IPS-11a (cell line): Measurements from ENCODE around the gene PRKCA.
"Not testable (repeated sequence)": the region's sequence is repeated elsewhere in the genome, so short reads cannot be mapped to it uniquely, and the experiment has no call there.

Experiments
- H3K4me3 ChIP-seq: one replicate; pipeline ENCODE4 v1.5.1; 2013; ENCODE audit warnings: low read depth, low read length, control low read depth

PRKCA gene

DNA sequence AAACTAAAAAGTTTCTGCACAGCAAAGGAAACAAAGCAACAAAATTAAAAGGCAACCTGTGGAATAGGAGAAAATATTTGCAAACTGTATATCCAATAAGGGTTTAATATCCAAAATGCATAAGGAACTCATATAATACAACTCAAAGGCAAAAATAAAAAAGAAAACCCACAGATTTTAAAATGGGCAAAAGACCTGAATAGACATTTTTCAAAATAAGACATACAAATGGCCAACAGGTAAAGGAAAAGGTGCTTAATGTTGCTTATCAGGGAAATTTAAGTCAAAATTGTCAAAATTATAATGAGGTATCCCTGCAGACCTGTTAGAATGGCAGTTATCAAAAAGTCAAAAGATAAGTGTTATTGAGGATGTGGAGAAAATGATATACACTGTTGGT, 399.0 kb downstream of the PRKCA start:
- H3K4me3 ChIP-seq: no peak overlapping the region

DNA sequence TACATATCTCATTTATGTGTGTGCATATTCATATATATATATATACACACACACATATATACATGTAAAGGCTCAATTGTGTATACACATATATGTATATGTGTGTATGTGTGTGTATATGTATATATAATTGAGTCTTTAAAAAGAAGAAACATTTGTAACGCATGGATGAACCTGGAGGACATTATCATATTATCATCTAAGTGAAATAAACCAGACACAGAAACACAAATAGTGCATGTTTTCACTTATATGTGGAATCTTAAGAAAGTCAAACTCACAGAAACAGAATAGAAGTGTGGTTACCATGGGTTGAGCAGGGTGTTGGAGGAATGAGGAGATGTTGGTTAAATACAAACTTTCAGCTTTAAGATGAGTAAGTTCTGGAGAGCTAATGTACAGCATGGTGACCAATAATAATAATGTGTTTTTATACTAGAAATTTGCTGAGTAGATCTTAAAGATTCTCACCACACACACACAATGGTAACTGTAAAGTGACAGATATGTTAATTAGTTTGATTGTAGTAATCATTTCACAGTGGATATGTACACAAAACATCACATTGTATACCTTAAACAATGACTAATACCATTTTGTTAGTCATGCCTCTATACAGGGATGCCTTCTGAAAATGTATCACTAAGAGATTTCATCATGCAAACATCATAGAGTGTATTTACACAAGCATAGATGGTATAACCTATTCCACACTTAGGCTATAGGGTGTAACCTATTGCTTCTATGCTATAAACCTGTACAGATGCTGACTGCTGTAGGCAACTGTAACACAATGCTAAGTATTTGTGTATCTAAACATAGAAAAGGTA, 399.9 kb downstream of the PRKCA start:
- H3K4me3 ChIP-seq: no peak overlapping the region

DNA sequence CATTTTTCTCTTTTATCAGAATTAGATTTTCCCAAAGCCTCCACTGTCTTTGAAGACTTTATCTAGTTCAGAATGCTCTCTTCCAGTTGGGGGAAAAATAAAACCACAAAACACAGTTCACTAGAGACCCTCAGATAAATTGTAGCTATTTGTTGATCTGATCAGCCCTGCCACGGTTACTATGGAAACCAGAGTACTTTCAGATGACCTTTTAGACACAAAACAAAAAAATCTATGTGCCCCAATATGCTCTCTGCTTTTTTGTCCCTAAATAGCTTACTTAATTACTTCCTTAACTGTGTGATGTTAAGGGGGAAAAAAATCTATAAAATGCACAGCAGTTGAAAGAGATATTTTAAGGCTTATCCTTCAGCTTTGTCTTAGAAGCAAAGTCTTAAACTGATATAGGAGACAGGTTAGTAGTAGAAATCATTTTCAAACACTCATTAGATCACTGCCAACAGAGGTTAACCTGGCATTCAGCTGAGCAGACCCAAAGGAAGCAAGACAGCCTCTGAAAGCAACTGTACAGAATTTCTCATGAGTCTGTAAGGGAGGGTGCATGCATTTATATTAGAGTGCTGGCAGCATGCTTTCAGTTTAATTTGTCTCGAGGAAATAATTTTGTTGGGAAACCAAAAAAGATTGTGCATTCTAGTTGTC, 402.6 kb downstream of the PRKCA start:
- H3K4me3 ChIP-seq: no peak overlapping the region

DNA sequence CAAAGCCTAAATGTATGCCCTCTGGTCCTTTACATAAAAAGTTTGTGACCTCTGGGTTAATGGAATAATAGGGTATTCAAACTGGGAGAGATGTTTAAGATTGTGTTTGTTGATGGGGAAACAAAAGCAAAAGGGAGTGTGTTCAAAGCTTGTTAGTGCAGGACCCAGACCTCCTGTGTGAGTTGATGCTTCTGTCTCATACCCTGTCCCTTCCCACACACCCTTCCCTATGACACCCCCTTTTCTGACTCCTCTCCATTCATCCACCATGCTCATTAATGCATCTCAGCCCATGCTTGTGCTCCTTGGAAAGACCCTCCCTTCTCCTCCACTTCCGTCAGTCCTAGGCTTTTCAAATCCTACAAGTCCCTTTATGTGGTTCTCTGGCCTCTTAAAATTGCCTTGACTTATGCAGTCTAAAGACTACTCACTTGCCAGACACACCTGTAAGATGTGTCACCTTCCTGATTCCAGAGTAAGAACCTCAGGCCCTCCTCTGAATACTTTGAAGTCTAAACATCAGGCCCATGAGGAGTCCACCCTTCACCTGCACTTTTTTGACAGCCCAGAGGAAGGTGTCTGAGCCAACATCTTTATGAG, 404.5 kb downstream of the PRKCA start:
- H3K4me3 ChIP-seq: no peak overlapping the region

DNA sequence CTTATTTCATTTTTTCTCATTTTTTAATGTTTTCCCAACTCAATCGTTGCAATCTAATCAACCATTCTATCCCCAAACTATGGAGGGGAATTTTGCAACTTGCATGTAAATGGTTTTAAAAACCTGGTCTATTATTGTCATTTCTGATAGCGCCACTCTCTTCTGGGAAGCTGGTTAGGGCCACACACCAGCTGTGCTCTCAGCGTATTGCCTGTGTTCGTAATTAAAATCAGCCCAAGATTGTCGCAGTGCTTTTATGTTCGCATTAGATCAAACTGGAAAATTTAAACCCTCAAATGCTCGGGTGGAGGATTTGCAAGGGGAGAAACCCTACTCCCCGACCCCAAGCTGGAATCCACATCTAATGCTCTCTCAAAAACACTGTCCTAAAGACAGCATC, 409.0 kb downstream of the PRKCA start:
- H3K4me3 ChIP-seq: no peak overlapping the region

DNA sequence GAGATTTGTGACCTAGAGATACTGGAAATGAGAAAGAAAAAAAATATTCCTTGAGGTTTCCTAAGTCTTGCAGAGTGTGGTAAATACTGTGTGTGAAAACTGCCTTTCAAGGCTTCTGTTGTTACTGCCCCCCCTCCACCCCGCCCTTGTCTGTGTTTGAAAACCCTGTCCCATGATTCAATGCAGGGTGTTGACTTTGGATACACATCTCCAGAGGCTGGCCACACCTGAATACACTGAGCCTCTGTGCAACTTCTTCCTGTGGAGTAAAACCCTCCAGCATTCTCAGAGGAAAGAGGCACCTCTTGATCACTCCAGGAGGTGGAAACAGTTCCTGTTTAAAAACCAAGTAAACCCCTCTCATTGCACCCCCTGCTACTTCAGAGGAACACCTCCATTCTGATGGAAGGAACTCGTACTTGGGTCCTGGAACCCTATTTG, 409.5 kb downstream of the PRKCA start:
- no peak overlapping the region for H3K4me3 ChIP-seq

DNA sequence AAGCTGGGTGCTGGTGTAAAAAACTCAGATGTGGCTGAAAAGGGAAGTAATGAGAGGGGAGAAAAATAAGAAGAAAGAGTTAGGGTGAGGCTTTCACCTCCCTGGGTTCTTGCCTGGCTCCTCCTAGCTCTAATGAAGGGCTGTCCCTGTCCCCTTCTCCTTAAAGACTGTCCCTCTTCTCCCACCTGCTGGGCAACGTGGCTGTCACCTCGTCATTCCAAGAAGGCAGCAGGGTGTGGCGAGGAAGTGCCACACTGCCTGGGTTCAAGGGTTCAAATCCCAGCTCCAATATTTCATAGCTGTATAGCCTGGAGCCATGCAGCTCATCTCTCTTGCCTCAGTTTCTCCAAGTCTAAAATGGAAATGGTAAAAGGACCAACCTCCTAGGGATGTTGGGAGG, 410.0 kb downstream of the PRKCA start:
- no peak overlapping the region for H3K4me3 ChIP-seq

DNA sequence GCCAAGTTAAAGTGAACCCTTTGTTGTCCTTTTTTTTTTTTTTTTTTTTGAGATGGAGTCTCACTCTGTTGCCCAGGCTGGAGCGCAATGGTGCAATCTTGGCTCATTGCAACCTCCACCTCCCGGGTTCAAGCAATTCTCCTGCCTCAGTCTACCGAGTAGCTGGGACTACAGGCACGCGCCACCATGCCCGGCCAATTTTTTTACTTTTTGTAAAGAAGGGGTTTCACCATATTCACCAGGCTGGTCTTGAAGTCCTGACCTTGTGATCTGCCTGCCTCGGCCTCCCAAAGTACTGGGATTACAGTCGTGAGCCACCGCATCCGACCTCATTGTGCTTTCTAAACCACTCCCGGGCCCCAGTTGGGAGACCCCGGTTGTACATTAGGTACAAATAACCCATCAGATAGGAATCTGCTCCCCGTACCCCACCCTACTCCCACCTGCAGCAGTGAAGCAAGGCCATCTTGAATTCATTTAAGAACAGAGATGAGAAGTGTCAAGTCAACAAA, 410.7 kb downstream of the PRKCA start:
- not testable (repeated sequence) for H3K4me3 ChIP-seq

DNA sequence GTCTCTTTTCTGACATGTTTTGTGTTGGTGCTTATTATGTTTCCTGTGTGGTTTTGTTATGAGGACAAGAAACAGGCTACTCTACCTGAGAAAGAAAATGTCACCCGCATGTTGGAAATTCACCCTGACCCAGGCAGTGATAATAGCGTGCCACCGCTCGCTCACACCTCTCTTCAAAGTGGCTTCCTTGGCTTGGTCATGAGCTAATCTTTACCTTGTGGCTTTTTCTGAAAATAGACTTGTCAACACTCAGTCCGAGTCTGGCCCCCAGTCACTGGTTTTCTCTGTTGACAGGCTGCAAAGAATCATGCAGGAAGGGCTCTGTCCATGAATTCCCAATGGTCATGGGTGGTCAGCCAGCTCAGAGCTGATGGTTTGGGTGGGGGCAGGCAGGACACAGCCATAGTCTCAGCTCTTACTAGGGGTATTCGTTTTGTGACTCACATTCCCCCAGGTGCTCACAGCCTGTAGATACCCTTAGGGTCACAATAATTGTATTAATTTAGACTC, 411.2 kb downstream of the PRKCA start:
- H3K4me3 ChIP-seq: no peak overlapping the region

DNA sequence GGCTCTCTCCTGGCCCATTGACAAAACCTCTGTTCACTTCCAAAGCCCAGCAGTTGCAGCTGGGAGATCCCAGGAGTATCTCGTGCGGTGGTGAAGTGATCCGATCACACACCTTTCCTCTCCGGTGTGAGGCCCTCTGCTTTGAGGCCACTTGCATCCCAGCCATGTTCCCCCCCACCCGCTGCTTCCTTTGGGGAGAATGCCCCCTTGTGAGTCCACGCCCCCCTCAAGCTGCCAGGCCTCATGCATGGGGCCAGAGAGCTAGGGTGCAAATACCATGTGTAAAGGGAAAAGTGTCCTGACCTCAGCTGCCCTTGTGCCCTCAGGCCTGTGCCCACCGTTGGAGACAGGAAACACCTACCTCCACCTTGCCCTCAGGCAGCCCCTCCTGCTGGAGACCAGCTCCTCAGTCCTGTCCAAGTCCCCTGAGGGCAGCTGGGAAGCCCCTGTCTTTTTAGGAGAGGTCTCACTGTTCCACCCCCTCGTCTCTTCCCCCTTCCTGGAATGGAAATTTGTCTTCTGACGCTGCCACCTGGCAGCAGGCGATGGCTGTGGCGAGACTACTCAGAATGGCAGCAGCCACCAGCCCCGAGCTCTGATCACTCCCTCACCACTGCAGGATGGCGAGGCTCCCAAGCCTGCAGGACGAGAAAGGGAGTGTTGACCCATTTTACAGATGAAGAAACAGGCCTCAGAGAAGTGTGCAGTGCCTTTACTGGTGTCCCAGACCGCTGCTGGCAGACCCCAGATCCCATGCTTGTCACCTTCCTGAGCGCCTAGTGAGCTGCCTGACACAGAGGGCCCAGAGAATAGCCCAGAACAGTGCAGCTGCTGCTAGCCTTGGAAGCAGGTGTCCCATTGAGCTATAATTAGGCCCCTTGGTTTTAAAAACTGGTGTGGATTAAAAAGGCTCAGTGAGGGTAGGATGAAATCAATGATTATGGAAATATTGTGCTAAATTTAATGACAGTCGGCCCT, 411.9 kb downstream of the PRKCA start:
- H3K4me3 ChIP-seq: no peak overlapping the region

DNA sequence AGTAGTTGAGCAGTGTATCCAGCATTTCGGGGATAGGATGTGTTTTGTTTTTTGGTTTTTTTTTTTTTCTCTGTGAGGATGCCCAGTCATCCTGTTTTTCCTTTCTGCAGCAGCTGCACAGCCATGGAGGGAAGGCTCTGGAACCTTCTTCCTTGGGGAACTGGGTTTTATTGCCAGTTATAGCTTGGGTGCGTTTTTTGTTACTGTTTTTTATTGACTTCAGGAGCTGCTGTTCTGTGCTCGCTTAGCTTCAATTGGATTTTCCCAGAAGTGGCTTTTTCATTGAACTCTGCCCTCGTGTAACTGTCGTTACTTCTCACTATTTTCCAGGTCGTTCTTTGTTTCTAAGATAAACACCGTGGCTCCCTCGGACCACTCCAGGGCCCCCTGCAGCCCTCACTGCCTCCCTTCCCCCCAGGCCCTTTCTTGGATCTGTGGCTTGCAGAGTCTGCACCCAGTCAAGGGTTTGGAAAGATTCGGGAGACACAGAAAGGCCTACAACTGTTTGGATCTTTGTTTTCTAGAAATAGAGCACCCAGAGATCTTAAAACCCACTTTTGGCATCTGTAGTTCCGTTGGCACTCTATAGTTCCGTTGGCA, 412.8 kb downstream of the PRKCA start:
- H3K4me3 ChIP-seq: no peak overlapping the region

DNA sequence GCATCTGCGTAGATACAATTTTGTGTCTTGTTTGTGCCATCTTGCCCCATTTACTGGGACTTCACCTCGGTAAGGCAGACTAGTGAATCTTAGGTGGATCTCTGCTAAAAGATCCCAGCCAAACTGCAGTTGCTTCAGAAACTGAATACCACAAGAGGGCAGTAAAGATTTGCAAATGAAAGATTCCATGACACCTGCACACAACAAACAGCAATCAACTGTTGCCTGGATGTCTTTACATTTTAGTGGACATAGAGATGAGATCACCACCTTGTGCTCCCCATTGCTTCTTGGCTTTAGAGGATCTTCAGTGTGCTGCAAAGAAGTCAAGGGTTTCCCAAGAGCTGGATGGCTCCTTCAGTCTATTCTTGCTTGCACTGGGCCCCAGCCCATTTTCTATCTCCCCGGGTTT, 413.3 kb downstream of the PRKCA start:
- H3K4me3 ChIP-seq: no peak overlapping the region

DNA sequence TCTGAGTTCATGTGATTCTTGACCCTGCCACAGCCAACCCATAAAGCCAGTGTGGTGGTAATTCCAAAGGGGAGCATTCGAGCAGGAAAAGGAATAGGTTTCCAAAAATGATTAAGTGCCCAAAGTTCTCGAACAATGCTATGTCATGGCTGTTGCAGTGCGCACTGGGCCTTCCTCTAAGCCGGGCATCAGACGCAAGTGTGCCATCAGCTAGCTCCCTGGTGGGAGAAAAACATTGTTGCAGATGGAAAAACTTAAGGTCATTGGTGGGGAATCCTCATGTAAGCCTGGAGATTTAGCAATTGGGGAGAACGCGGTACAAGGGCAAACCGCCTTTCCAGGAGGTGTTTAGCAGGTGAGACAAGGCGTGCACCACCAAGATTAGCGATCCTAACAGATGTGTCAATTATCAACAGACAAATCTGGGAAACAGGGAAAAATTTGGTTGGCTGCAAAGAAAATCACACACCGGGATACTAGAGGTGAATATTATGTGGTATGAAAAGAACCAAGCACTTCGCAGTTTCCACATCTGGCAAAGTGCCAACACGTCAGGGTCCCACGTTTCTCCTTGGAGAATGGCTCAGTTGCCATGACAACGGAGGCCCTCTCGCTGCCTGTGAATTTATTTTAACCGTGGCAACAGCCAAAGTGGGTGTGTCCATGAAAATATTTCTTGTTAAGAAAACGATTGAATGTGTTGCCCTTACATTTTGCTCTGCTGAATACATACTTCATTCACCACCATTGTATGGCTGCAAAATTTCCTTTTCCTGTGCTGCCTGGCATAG, 414.0 kb downstream of the PRKCA start:
- H3K4me3 ChIP-seq: no peak overlapping the region

DNA sequence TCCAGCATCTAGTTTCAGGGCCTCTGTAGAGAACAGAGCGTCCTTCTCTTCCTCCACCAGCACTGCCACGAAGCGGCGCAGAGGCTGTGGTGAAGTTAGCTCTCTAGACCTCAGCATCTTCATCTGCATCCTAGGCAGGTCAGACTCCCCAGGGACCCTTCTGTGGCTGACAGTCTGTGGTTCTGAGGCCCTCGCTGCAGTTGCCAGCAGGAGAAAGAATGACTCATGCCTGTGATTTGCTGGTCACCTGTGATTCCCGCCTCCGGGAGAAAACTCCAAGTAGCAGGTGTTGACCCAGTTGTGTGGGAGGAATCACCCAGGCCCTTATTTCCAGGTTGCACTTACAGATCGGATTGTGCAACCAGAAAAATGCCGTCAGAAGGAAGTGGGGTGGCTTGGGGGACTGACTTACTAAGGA, 415.2 kb downstream of the PRKCA start:
- H3K4me3 ChIP-seq: no peak overlapping the region

DNA sequence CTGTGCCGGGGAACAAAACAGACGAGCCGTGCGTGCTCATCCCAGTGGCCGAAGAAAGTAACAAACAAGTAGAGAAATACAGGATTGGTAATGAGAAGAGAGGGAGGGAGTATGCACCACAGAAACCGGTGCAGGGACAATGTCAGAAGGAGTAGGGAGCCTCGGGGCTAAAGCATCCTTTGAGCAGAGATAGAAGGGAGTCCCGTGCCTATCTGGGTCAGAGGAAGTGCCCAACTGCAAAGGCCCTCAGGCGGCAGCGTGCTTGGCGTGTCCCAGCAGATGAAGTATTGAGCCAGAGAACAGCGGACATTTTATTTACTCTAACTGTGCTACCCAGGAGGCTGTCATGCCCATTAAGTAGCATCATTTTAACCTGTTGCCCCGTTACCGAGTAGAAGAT, 417.6 kb downstream of the PRKCA start:
- no peak overlapping the region for H3K4me3 ChIP-seq

DNA sequence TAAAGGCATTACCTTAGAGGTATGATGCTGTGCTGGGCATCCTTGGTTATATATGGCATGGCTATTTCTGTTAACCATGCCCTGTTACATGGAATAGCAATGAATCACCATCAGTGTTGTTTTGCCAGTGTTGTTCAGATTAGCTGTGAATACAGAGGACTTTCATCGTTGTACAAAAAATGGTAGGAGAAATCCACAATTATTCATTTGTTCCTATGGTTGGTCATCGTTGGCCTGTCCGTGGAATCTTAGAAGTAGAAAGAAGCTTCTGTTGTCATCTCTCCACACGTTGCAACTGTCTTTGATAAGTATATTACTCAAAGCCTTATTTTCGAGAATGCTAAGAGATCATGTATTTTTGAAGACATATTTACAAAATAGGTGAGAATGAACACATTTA, 418.2 kb downstream of the PRKCA start:
- H3K4me3 ChIP-seq: no peak overlapping the region

DNA sequence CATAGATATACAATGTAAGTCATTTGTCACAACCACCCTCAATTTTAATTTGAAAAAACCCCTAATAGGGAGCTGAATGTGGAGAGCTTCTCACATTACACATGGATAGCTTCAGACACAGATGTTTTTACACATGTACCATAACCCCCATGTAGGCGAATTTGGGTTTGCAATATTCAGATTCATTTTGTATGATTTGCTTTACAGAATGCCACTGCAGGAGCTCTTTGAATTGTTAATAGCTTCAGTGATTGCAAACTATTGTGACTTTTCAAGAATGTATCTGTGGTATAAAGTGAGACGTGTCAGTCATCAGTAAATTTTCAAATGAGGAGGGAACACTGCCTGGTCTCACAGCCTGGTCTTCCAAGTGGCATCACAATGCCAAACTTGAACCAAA, 419.9 kb downstream of the PRKCA start:
- H3K4me3 ChIP-seq: no peak overlapping the region

DNA sequence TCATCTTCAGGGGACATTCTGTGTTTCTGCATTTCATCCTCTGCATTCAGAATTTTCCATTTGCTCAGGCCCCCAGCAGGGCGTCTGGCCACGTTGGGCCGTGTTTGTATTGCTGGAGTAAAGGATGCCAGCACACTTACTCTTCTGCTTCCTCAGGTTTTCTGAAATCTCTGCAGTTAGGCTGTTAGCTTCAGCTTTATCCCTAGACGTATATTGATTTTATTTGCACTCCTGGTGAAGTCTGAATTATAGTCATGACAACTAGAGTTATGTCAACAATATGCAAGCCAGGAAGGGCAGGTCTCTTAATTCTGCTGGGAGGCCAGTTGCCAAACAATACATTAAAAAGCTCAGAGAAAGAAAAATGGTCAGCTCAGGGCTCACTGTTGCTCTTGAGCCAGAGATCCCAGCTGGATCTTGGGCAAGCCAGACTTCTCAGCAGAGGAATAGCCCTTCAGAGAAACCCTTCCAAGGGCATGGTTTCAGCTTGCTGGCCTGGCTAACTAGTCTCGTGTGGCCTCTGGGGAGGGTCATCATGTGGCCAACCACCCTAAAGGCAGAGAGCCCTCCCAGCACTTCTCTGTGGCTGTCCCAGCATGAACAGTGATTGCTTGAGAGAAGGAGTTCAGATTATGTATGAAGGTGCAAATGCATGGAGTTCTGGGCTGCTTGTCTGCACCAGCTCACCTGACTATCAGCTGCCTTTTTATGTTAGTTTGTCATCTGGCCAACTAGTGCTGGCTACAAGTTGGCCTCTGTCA, 422.3 kb downstream of the PRKCA start:
- no peak overlapping the region for H3K4me3 ChIP-seq

DNA sequence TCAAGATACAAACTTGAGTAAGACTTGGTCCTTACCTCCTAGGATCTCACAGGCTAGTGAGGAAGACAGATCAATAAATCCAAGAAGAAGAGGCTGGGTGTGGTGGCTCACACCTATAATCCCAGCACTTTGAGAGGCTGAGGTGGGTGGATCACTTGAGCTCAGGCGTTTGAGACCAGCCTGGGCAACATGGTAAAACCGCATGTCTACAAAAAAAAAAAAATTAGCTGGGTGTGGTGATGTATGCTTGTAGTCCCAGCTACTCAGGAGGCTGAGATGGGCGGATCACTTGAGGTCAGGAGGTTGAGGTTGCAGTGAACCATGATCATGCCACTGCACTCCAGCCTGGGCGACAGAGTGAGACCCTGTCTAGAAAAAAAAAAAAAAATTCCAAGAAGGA, 423.0 kb downstream of the PRKCA start:
- not testable (repeated sequence) for H3K4me3 ChIP-seq
